Body of pancreas (tissue), 4 donors: Measurements from ENCODE around the gene ACADS. TPM values are rescaled to one million over a fixed set of nuclear protein-coding genes. Genes with fewer than 3 reads are reported as not detected.

Experiments used
- ATAC-seq: fragments of 150-250 bp; one replicate; pipeline ENCODE4 v1.9.1; 2016
- DNase-seq, 4 donors: peaks; one replicate each; pipeline ENCODE4 v3.0.0-alpha.2; 2019
- H3K27ac ChIP-seq, 4 donors: fragments of 200-600 bp; sonication (generic); 1 replicate in 3 of 4; 2 replicates in 1 of 4; pipeline versions ENCODE4 v1.5.1 to v1.6.1; 2016 to 2019; ENCODE audit warnings: mild to moderate bottlenecking in 1 of 4, mixed read lengths in 1 of 4, moderate library complexity in 1 of 4
- H3K27me3 ChIP-seq, 2 donors: fragments of 200-600 bp; sonication (generic); one replicate each; pipeline ENCODE4 v1.6.0; 2016; ENCODE audit warnings: mild to moderate bottlenecking in 1 of 2
- H3K36me3 ChIP-seq, 2 donors: fragments of 200-600 bp; sonication (generic); replicated peaks in 1 of 2; 2 replicates each; pipeline ENCODE4 v1.5.1; 2016; ENCODE audit warnings: low read depth in 2 of 2; ENCODE audit not compliant: insufficient read depth in 1 of 2
- H3K4me1 ChIP-seq: fragments of 200-600 bp; sonication (generic); one replicate; pipeline ENCODE4 v1.6.0; 2016
- H3K4me3 ChIP-seq, 2 donors: fragments of 200-600 bp; sonication (generic); 1 replicate in 1 of 2; 2 replicates in 1 of 2; pipeline ENCODE4 v1.5.1; 2016 to 2019
- H3K9me3 ChIP-seq, 3 donors: fragments of 200-600 bp; sonication (generic); 1 replicate in 2 of 3; 2 replicates in 1 of 3; pipeline ENCODE4 v1.5.1; 2016
- POLR2A ChIP-seq, 3 donors: fragments of 450-650 bp; IDR thresholded peaks; one replicate each; pipeline ENCODE4 v1.6.1; 2016; ENCODE audit warnings: antibody characterized with exemption in 3 of 3, mild to moderate bottlenecking in 2 of 3
- WGBS, 2 donors: methylation state at CpG; one replicate each; pipeline ENCODE4 v1.1.5; 2017; 5-methylcytosine and 5-hydroxymethylcytosine counted together
- intact Hi-C: fragments of 100-400 bp; cut with DNase I; formaldehyde crosslinking; loops from one replicate; pipeline ENCODE4 v1.15.1; 2023
- total RNA-seq, 2 donors: library from RNA; depleted of rRNA; stranded (reverse); fragments of >200 nt; gene quantifications; one replicate each; pipeline ENCODE4 v1.1.0, GENCODE V29; 2016
- TF ChIP-seq, protein P1 (sequence below), 7 experiments: fragments of 450-650 bp in 4 of 7; fragments of 200-600 bp in 3 of 7; sonication (generic) in 3 of 7; IDR thresholded peaks; one replicate each; pipeline ENCODE4 v1.5.1; 2016 to 2019; ENCODE audit warnings: antibody characterized with exemption in 7 of 7

The ACADS gene
- total RNA-seq, 2 donors from 2014 or later, result 33.5 to 55.0 TPM

DNA sequence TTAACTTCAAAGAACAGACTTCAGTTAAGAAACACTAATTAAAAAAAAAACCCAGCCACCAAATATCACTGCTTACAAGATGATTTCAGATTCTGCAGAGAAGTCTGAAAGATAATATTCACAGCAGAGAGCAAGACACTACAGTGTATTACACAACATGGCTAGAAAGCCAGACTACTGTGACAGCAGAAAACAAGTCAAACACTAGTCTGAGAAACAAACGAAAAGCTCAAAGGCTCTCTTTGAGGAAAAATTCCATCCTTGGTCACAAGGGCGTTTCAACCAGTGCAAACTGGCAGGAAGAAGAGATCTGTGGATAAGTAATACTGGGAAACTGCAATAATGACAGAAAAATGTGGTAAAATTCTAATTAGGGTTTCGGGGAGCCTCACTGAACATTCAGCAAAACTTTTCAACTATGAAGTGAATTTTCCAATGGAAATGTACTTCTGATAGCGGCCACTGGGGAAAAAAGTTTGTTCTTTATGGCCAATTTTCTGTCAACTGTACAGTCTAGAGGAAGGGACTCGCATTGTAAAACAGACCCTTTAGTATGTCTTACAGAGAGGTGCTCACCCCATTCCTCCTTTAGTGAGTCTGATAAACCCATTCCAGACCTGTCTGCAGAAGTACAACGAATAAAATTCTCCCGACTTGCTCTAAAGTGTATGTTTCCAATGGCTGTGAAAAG lies 50.4 kb downstream of the ACADS start:
- TF ChIP-seq POLR2A (IDR thresholded peaks at IDR 0.05), result no peak
- TF ChIP-seq, protein P1, sequence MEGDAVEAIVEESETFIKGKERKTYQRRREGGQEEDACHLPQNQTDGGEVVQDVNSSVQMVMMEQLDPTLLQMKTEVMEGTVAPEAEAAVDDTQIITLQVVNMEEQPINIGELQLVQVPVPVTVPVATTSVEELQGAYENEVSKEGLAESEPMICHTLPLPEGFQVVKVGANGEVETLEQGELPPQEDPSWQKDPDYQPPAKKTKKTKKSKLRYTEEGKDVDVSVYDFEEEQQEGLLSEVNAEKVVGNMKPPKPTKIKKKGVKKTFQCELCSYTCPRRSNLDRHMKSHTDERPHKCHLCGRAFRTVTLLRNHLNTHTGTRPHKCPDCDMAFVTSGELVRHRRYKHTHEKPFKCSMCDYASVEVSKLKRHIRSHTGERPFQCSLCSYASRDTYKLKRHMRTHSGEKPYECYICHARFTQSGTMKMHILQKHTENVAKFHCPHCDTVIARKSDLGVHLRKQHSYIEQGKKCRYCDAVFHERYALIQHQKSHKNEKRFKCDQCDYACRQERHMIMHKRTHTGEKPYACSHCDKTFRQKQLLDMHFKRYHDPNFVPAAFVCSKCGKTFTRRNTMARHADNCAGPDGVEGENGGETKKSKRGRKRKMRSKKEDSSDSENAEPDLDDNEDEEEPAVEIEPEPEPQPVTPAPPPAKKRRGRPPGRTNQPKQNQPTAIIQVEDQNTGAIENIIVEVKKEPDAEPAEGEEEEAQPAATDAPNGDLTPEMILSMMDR (IDR thresholded peaks at IDR 0.05), result no peak
- WGBS, 2 donors, result 85 to 88% methylated on average over 7 of the region's 7 CpGs
- Histone ChIP-seq H3K9me3 (no peaks in the 10 kb centered on the region), H3K4me1 (no peaks in the 10 kb centered on the region), H3K4me3 (no peak overlapping the region), H3K36me3 (peaks cover 0 to 5% of the 10 kb centered on the region in 2 donors), H3K27ac (no peak overlapping the region), H3K27me3 (no peaks in the 10 kb centered on the region)
- intact Hi-C loops, result no loop called here
- ATAC-seq (no peak), DNase-seq (no peak)

DNA sequence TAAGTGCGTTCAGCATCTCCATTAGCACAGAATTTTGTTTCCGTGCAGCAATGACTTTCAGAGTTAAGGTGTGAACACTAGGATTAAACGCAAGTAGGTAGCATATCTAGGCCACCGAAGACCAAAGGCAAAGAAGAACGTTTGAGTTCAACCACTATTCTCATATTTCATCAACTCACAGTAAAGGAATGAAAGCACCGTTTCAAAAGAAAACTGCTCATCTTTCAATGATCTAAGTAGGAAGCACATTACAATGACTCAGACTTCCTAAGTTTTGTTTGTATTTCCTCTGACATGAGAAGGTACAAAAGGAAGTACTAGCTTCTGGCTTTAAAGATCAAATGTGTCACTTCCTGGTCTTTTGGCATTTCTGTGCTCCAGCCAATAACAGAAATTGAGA lies 57.6 kb downstream of the ACADS start:
- H3K9me3 ChIP-seq, result no peaks in the 10 kb centered on the region
- H3K4me1 ChIP-seq, result no peaks in the 10 kb centered on the region
- WGBS, 2 donors, result 79 to 82% methylated on average over 6 of the region's 6 CpGs
- TF ChIP-seq POLR2A (IDR thresholded peaks at IDR 0.05), result no peak
- TF ChIP-seq, protein P1 (IDR thresholded peaks at IDR 0.05), result no peak
- intact Hi-C loops, result no loop called here
- DNase-seq (no peak), ATAC-seq (no peak)
- peaks cover 0 to 4% of the 10 kb centered on the region in 2 donors for H3K36me3 ChIP-seq
- H3K4me3 ChIP-seq, result no peak overlapping the region
- H3K27ac ChIP-seq, result no peak overlapping the region
- H3K27me3 ChIP-seq, result no peaks in the 10 kb centered on the region

DNA sequence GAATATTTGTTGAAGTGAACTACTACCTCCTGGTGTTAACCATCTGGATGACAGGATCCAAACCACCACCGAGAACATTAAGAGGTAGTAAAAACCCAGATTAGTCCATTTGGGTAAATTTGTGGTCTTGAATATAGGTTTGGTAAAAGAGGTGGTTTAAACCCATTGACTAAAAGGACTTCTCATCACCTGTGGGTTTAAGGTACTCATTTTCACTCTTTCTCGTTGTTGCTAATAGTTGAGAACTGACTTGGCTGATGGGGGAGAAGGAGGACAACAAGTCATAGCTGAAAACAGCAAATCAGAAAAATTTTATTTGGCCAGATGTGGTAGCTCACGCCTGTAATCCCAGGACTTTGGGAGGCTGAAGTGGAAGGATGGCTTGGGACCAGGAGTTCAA lies 59.2 kb downstream of the ACADS start:
- DNase-seq (no peak), ATAC-seq (no peak)
- no peak overlapping the region for H3K27ac ChIP-seq
- no peaks in the 10 kb centered on the region for H3K4me1 ChIP-seq
- TF ChIP-seq POLR2A (IDR thresholded peaks at IDR 0.05), result no peak
- peaks cover 0 to 4% of the 10 kb centered on the region in 2 donors for H3K36me3 ChIP-seq
- no peak overlapping the region for H3K4me3 ChIP-seq
- intact Hi-C loops, result no loop called here
- H3K27me3 ChIP-seq, result no peaks in the 10 kb centered on the region
- H3K9me3 ChIP-seq, result no peaks in the 10 kb centered on the region
- 83% methylated on average over 3 of the region's 3 CpGs for WGBS, 2 donors

DNA sequence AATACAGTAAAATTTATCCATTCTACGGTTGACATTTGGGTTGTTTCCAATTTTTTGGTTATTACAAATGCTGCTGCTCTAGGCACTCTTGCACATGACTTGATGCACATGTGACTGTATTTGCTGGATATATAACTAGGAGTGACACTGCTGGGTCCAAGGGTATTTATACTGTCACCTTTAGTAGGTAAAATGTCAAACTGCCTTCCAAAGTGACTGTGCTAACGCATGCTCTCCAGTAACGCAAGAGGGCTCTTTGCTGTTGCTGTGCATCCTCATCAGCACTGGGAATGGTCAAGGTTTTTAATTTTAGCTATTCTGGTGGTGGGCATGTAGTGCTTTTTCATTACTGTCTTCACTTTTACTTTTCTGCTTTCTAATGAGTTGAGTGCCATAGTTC lies 62.3 kb downstream of the ACADS start:
- no peak for DNase-seq
- Histone ChIP-seq H3K4me1 (no peaks in the 10 kb centered on the region), H3K27me3 (no peaks in the 10 kb centered on the region), H3K27ac (no peak overlapping the region), H3K4me3 (no peak overlapping the region), H3K36me3 (peaks cover 0 to 4% of the 10 kb centered on the region in 2 donors), H3K9me3 (no peaks in the 10 kb centered on the region)
- ATAC-seq, result no peak
- intact Hi-C loops, result no loop called here
- 91 to 100% methylated on average over 3 of the region's 3 CpGs for WGBS, 2 donors
- TF ChIP-seq, protein P1 (IDR thresholded peaks at IDR 0.05), result no peak
- TF ChIP-seq POLR2A (IDR thresholded peaks at IDR 0.05), result no peak

Other genes starting within 250 kb of the ACADS start
- gene DYNLL1, start 229.7 kb upstream of the ACADS start, total RNA-seq, result 100 to 1,000 TPM in 1 of 2 donors, 10 to 100 TPM in 1; 48.5 to 143 TPM
- gene COQ5, start 196.7 kb upstream of the ACADS start, total RNA-seq, result 10 to 100 TPM in 1 of 2 donors, 1 to 10 TPM in 1; 9.6 to 24.1 TPM
- gene RNF10, start 191.5 kb upstream of the ACADS start, total RNA-seq, result 100 to 1,000 TPM in 1 of 2 donors, 10 to 100 TPM in 1; 62.5 to 124 TPM
- 10 to 100 TPM; 23.9 to 45.8 TPM for gene POP5, start 144.4 kb upstream of the ACADS start, total RNA-seq
- 1 to 10 TPM in 1 of 2 donors, under 1 TPM in 1; 0.33 to 1.0 TPM for gene CABP1, start 85.2 kb upstream of the ACADS start, total RNA-seq
- 100 to 1,000 TPM in 1 of 2 donors, 10 to 100 TPM in 1; 54.7 to 107 TPM for gene MLEC, start 38.7 kb upstream of the ACADS start, total RNA-seq
- 10 to 100 TPM in 1 of 2 donors, 1 to 10 TPM in 1; 8.6 to 23.6 TPM for gene UNC119B, start 15.4 kb upstream of the ACADS start, total RNA-seq
- 10 to 100 TPM; 13.5 to 16.5 TPM for gene SPPL3, start 178.5 kb downstream of the ACADS start, total RNA-seq